Astrocyte (in vitro differentiated cells and primary cell): Measurements from ENCODE around the gene HRC. TPM values are rescaled to one million over a fixed set of nuclear protein-coding genes. Genes with fewer than 3 reads are reported as not detected.

Source experiments
- DNase-seq: peaks from one replicate; pipeline ENCODE4 v3.0.0-alpha.2; 2010; ENCODE audit warnings: low read depth
- FAIRE-seq: peaks from 2 replicates; lab custom pipeline; 2011; peaks lifted over from hg19 to GRCh38; lab: Jason Lieb, UNC
- H2AFZ ChIP-seq: 2 replicates; pipeline ENCODE4 v1.6.0; 2012; ENCODE audit warnings: low read depth, low read length, inconsistent platforms
- H3K27ac ChIP-seq: 2 replicates; pipeline ENCODE4 v1.5.1; 2011; ENCODE audit warnings: low read depth, low read length, inconsistent platforms
- H3K27me3 ChIP-seq: 2 replicates; pipeline ENCODE4 v1.6.0; 2011; ENCODE audit warnings: low read length, inconsistent platforms; ENCODE audit not compliant: insufficient read depth
- H3K36me3 ChIP-seq: 2 replicates; pipeline ENCODE4 v1.5.1; 2011; ENCODE audit warnings: low read length, inconsistent platforms; ENCODE audit not compliant: insufficient read depth
- H3K4me1 ChIP-seq: 2 replicates; pipeline ENCODE4 v1.5.1; 2011; ENCODE audit warnings: low read length, inconsistent platforms; ENCODE audit not compliant: insufficient read depth
- H3K4me2 ChIP-seq: 2 replicates; pipeline ENCODE4 v1.6.0; 2012; ENCODE audit warnings: low read length, inconsistent platforms
- H3K4me3 ChIP-seq: 2 replicates; pipeline ENCODE4 v1.5.1; 2011; ENCODE audit warnings: low read depth, mild to moderate bottlenecking, low read length, inconsistent platforms; ENCODE audit not compliant: insufficient read depth
- H3K79me2 ChIP-seq: 2 replicates; pipeline ENCODE4 v1.6.0; 2012; ENCODE audit warnings: mild to moderate bottlenecking, low read length, inconsistent platforms; ENCODE audit not compliant: insufficient read depth
- H3K9ac ChIP-seq: 2 replicates; pipeline ENCODE4 v1.6.0; 2012; ENCODE audit warnings: mild to moderate bottlenecking, low read length, inconsistent platforms
- H3K9me3 ChIP-seq: 2 replicates; pipeline ENCODE4 v1.5.1; 2012; ENCODE audit warnings: low read depth, mild to moderate bottlenecking, low read length, inconsistent platforms; ENCODE audit not compliant: insufficient read depth
- H4K20me1 ChIP-seq: 2 replicates; pipeline ENCODE4 v1.6.0; 2012; ENCODE audit warnings: low read length, inconsistent platforms; ENCODE audit not compliant: insufficient read depth
- H3K27ac Mint-ChIP-seq: one replicate; pipeline ENCODE4 v1.8.0; 2021; ENCODE audit warnings: mild to moderate bottlenecking, mixed read lengths; ENCODE audit not compliant: unreplicated experiment
- H3K27me3 Mint-ChIP-seq: one replicate; pipeline ENCODE4 v1.8.0; 2021; ENCODE audit warnings: low read depth, mixed read lengths; ENCODE audit not compliant: unreplicated experiment
- H3K36me3 Mint-ChIP-seq: one replicate; pipeline ENCODE4 v1.8.0; 2021; ENCODE audit warnings: low read depth, mixed read lengths; ENCODE audit not compliant: unreplicated experiment
- H3K4me1 Mint-ChIP-seq: one replicate; pipeline ENCODE4 v1.8.0; 2021; ENCODE audit warnings: low read depth, mixed read lengths; ENCODE audit not compliant: unreplicated experiment
- H3K4me3 Mint-ChIP-seq: one replicate; pipeline ENCODE4 v1.8.0; 2021; ENCODE audit warnings: mild to moderate bottlenecking, moderate library complexity, mixed read lengths; ENCODE audit not compliant: unreplicated experiment
- H3K9me3 Mint-ChIP-seq: one replicate; pipeline ENCODE4 v1.8.0; 2021; ENCODE audit warnings: mild to moderate bottlenecking, mixed read lengths; ENCODE audit not compliant: unreplicated experiment
- EZH2 ChIP-seq: IDR thresholded peaks from 2 replicates; pipeline ENCODE4 v1.6.1; 2012; ENCODE audit warnings: mild to moderate bottlenecking, low read length, inconsistent platforms; ENCODE audit not compliant: insufficient read depth
- total RNA-seq: library from RNA; stranded (reverse); gene quantifications from 2 replicates; pipeline ENCODE4 v1.2.1, GENCODE V29; 2021
- TF ChIP-seq, protein P1 (sequence below): IDR thresholded peaks from 2 replicates; pipeline ENCODE4 v1.5.1; 2011; ENCODE audit warnings: low read depth, mild to moderate bottlenecking, inconsistent platforms, low read length, moderate library complexity; ENCODE audit not compliant: insufficient read depth

HRC gene
- total RNA-seq, 1 donor from 2014 or later, result not detected

DNA sequence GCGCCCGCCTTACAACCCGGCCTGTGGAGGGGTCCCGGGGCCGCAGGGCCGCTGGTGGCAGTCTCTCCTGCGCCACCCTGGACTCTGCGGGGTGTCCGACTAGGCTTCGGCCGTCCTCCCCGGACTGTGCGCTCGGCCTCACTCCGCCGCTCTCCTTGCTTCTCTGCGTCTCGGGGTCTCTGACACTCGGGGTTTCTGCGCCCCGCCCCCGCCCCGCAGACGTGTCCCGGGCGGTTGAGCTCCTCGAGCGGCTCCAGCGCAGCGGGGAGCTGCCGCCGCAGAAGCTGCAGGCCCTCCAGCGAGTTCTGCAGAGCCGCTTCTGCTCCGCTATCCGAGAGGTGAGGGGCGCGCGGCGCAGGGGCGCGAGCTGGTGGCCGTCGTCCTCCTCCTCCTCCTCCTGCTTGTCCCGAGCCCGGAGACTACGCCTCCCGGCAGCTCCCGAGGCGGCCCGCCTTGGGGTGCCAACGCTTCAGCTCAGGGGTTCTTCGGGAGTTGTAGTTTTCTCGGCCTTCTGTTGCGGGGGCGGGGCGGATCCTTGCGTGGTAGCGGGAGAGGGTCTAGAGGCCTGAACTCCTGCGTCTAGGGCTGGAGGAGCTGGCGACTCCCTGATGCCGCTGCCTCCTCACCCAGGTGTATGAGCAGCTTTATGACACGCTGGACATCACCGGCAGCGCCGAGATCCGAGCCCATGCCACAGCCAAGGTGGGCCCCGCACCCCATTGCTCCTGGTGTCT lies 40.4 kb downstream of the HRC start:
- no peaks in the 10 kb centered on the region for H3K79me2 ChIP-seq
- peaks cover 24% of the 10 kb centered on the region for H3K4me1 ChIP-seq
- no peak overlapping the region for H3K27ac ChIP-seq
- H3K36me3 Mint-ChIP-seq, result peaks cover 12% of the 10 kb centered on the region
- H3K9me3 ChIP-seq, result no peaks in the 10 kb centered on the region
- TF ChIP-seq, protein P1, sequence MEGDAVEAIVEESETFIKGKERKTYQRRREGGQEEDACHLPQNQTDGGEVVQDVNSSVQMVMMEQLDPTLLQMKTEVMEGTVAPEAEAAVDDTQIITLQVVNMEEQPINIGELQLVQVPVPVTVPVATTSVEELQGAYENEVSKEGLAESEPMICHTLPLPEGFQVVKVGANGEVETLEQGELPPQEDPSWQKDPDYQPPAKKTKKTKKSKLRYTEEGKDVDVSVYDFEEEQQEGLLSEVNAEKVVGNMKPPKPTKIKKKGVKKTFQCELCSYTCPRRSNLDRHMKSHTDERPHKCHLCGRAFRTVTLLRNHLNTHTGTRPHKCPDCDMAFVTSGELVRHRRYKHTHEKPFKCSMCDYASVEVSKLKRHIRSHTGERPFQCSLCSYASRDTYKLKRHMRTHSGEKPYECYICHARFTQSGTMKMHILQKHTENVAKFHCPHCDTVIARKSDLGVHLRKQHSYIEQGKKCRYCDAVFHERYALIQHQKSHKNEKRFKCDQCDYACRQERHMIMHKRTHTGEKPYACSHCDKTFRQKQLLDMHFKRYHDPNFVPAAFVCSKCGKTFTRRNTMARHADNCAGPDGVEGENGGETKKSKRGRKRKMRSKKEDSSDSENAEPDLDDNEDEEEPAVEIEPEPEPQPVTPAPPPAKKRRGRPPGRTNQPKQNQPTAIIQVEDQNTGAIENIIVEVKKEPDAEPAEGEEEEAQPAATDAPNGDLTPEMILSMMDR, result no peak
- no peak for TF ChIP-seq EZH2
- peak overlapping the region; percentile 75 for H2AFZ ChIP-seq
- peaks cover 25% of the 10 kb centered on the region for H4K20me1 ChIP-seq
- H3K4me3 Mint-ChIP-seq, result peak overlapping the region; percentile 87
- peak overlapping the region; percentile 95 for H3K4me2 ChIP-seq
- peaks cover 2% of the 10 kb centered on the region for H3K9me3 Mint-ChIP-seq
- H3K4me3 ChIP-seq, result peak overlapping the region; percentile 70
- no peaks in the 10 kb centered on the region for H3K27me3 Mint-ChIP-seq
- peak overlapping the region; percentile 72 for H3K9ac ChIP-seq
- H3K4me1 Mint-ChIP-seq, result peaks cover 17% of the 10 kb centered on the region
- H3K27ac Mint-ChIP-seq, result no peak overlapping the region
- no peaks in the 10 kb centered on the region for H3K27me3 ChIP-seq
- DNase-seq (peak; percentile 18), FAIRE-seq (no peak)
- H3K36me3 ChIP-seq, result peaks cover 2% of the 10 kb centered on the region

DNA sequence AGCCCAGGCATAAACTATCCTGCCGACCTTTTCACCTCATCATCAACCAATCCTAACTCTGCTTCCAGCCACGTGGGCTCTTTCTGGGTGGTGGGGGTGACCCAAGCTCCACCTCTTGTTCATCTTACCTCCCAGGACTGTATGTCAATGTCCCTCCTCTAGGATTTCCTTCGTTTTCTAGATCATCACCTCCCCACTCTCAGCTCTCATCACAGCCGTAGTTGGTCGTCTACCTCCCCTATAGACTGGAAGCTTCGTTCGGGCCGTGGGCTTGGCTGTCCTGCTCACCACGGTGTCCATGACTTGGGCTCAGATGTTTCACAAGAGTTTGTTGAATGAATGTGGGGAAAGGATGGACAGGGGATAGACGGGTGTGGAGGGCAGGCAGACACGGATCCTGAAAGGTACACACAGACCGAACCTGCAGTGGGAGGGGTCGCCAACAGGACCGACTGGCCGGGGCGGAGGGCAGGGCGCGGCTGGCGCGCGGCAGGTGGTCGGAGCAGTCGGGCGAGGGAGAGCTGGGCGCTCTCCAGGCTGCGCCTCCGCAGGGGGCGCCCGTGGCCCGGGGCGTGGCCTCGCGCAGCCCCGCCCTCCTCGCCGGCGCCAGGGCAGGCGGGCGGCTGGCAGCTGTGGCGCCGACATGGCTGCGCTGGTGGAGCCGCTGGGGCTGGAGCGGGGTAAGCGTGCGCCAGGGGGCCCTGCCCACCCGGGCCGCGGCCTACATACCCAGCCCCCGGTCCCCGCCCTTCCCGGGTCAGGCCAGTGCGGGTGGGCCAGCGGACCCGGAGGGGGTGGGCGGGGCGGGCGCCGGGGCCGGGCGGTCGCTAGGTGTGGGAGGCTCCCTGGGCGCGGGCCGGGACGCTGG lies 41.2 kb downstream of the HRC start, which contains the start of gene LIN7B:
LIN7B (plus strand) TSS at position 609 of the 868 bp plus-strand sequence; CDS start at position 644, 35 bp downstream.
- Mint-ChIP-seq H3K36me3 (peaks cover 14% of the 10 kb centered on the region), H3K27me3 (no peaks in the 10 kb centered on the region), H3K9me3 (peaks cover 2% of the 10 kb centered on the region), H3K4me1 (peaks cover 18% of the 10 kb centered on the region), H3K27ac (peak within 1 kb of the TSS; percentile 66), H3K4me3 (peak within 1 kb of the TSS; percentile 87)
- H3K79me2 ChIP-seq, result no peaks in the 10 kb centered on the region
- peak within 1 kb of the TSS; percentile 72 for H3K9ac ChIP-seq
- H3K36me3 ChIP-seq, result peaks cover 7% of the 10 kb centered on the region
- peaks cover 22% of the 10 kb centered on the region for H3K4me1 ChIP-seq
- no peaks in the 10 kb centered on the region for H3K9me3 ChIP-seq
- FAIRE-seq (no peak), DNase-seq (peak; percentile 14)
- no peaks in the 10 kb centered on the region for H3K27me3 ChIP-seq
- H3K4me3 ChIP-seq, result peak within 1 kb of the TSS; percentile 70
- H3K4me2 ChIP-seq, result peak within 1 kb of the TSS; percentile 95
- no peak within 1 kb of the TSS for H3K27ac ChIP-seq
- TF ChIP-seq, protein P1, result no peak
- peak within 1 kb of the TSS; percentile 79 for H2AFZ ChIP-seq
- peaks cover 33% of the 10 kb centered on the region for H4K20me1 ChIP-seq
